K562 (cell line): ENCODE results near the gene GRK1. TPM values are rescaled to one million over a fixed set of nuclear protein-coding genes. Genes with fewer than 3 reads are reported as not detected.
A peak's percentile ranks its signal among the peaks of the same experiment; 100 is the strongest.

ENCODE experiments used
- ATAC-seq: fragments of 200-7000 bp; cut with Tn5 transposase; 3 replicates; pipeline ENCODE4 v1.9.1; 2020; ENCODE audit warnings: moderate library complexity
- BruUV-seq: library from RNA; stranded (reverse); fragments of 400-500 nt; replicated peaks from 2 replicates; lab custom pipeline; 2021; lab: Mats Ljungman, UMichigan
- CTCF ChIA-PET: fragments of 300-600 bp; formaldehyde crosslinking; extraction: SDS; loops from one replicate; lab custom pipeline; 2021; ENCODE audit warnings: low intra/inter-chr PET ratio; lab: Yijun Ruan, JAX
- POLR2A ChIA-PET: fragments of 300-600, 350-650 bp; sonication (Branson Sonifier 250); formaldehyde crosslinking; extraction: SDS; loops from one replicate; lab custom pipeline; 2021; ENCODE audit warnings: antibody characterized with exemption, inconsistent platforms; lab: Yijun Ruan, JAX
- DNase-seq, 4 experiments: peaks; one replicate each; pipeline versions ENCODE4 v3.0.0 to v3.0.0-alpha.2; 2011 to 2018; ENCODE audit warnings: low spot score in 3 of 4, mixed read lengths in 3 of 4; ENCODE audit errors: extremely low read depth in 1 of 4
- FAIRE-seq: peaks from 2 replicates; lab custom pipeline; 2011; peaks lifted over from hg19 to GRCh38; lab: Jason Lieb, UNC
- H2AFZ ChIP-seq: 2 replicates; pipeline ENCODE4 v1.6.0; 2011; ENCODE audit warnings: low read depth, low read length, control low read depth, inconsistent platforms
- H3K27ac ChIP-seq: fragments of 200-600 bp; 3 replicates; pipeline ENCODE4 v1.8.0; 2011; ENCODE audit warnings: low read depth, mild to moderate bottlenecking, control low read depth, inconsistent platforms, low read length, moderate library complexity, mixed read lengths; ENCODE audit errors: extremely low read depth
- H3K27me3 ChIP-seq, 2 experiments: fragments of 300-600 bp in 1 of 2; 2 replicates in 1 of 2; 3 replicates in 1 of 2; pipeline versions ENCODE4 v1.6.0 to v1.8.0; 2011; ENCODE audit warnings: inconsistent platforms in 2 of 2, low read length in 2 of 2, mild to moderate bottlenecking in 1 of 2, mixed read lengths in 1 of 2, moderate library complexity in 1 of 2; ENCODE audit not compliant: control insufficient read depth in 2 of 2, insufficient read depth in 2 of 2
- H3K36me3 ChIP-seq: fragments of 300-600 bp; 3 replicates; pipeline ENCODE4 v1.8.0; 2011; ENCODE audit warnings: mild to moderate bottlenecking, low read length, inconsistent platforms; ENCODE audit not compliant: control insufficient read depth, insufficient read depth
- H3K4me1 ChIP-seq, 2 experiments: fragments of 200-600 bp in 1 of 2; replicated peaks in 1 of 2; 2 replicates in 1 of 2; 3 replicates in 1 of 2; pipeline versions ENCODE4 v1.5.1 to v1.8.0; 2011; ENCODE audit warnings: inconsistent platforms in 2 of 2, low read length in 2 of 2, mild to moderate bottlenecking in 1 of 2, mixed read lengths in 1 of 2, moderate library complexity in 1 of 2; ENCODE audit not compliant: control insufficient read depth in 2 of 2, insufficient read depth in 2 of 2
- H3K4me2 ChIP-seq: 2 replicates; pipeline ENCODE4 v1.6.1; 2011; ENCODE audit warnings: low read length, control low read depth, inconsistent platforms, mixed read lengths; ENCODE audit not compliant: insufficient read depth
- H3K4me3 ChIP-seq: fragments of 200-600 bp; sonication (generic), shearing (Covaris generic); 2 replicates; pipeline ENCODE4 v1.5.1; 2016; ENCODE audit warnings: control low read depth, inconsistent platforms
- H3K79me2 ChIP-seq: fragments of 200-600 bp; 3 replicates; pipeline ENCODE4 v1.8.0; 2011; ENCODE audit warnings: low read length, inconsistent platforms; ENCODE audit not compliant: control insufficient read depth, insufficient read depth
- H3K9ac ChIP-seq, 2 experiments: 2 replicates each; pipeline versions ENCODE4 v1.6.0 to v1.6.1; 2011; ENCODE audit warnings: low read depth in 2 of 2, low read length in 2 of 2, control low read depth in 1 of 2, inconsistent platforms in 1 of 2, mild to moderate bottlenecking in 1 of 2, mixed read lengths in 1 of 2; ENCODE audit not compliant: insufficient read depth in 1 of 2
- H3K9me1 ChIP-seq: one replicate; pipeline ENCODE4 v1.6.0; 2011; ENCODE audit warnings: inconsistent platforms, mild to moderate bottlenecking, low read length, moderate library complexity; ENCODE audit not compliant: control insufficient read depth, insufficient read depth
- H3K9me3 ChIP-seq: replicated peaks from 2 replicates; pipeline ENCODE4 v1.5.1; 2011; ENCODE audit warnings: low read depth, low read length, inconsistent platforms; ENCODE audit not compliant: control insufficient read depth, insufficient read depth
- H4K20me1 ChIP-seq: replicated peaks from 2 replicates; pipeline ENCODE4 v1.6.1; 2011; ENCODE audit warnings: low read length, inconsistent platforms, mixed read lengths; ENCODE audit not compliant: control insufficient read depth, insufficient read depth
- ARID2 ChIP-seq: fragments of 450-650 bp; IDR thresholded peaks from 2 replicates; pipeline ENCODE4 v1.6.1; 2017; ENCODE audit warnings: antibody characterized with exemption, mild to moderate bottlenecking
- C11orf30 ChIP-seq: fragments of 450-650 bp; IDR thresholded peaks from 2 replicates; pipeline ENCODE4 v1.6.1; 2016; ENCODE audit warnings: low read depth, mild to moderate bottlenecking
- FUS ChIP-seq: fragments of 200-400 bp; formaldehyde crosslinking; optimal IDR thresholded peaks from 2 replicates; pipeline ENCODE3; 2017; ENCODE audit warnings: low read depth, low read length
- ILF3 ChIP-seq: fragments of 450-650 bp; IDR thresholded peaks from 2 replicates; pipeline ENCODE4 v1.6.1; 2018; ENCODE audit warnings: antibody characterized with exemption, mild to moderate bottlenecking, moderate library complexity, borderline replicate concordance
- JUNB ChIP-seq: fragments of 450-650 bp; formaldehyde crosslinking; conservative IDR thresholded peaks from 2 replicates; pipeline ENCODE4 v1.4.0; 2020; ENCODE audit warnings: mild to moderate bottlenecking
- MAFG ChIP-seq: fragments of 450-650 bp; conservative IDR thresholded peaks from 2 replicates; pipeline ENCODE4 v1.6.1; 2016; ENCODE audit warnings: missing genetic modification characterization, missing compliant biosample characterization
- NCOA2 ChIP-seq, 2 experiments: fragments of 450-650 bp; IDR thresholded peaks; 2 replicates each; pipeline ENCODE4 v1.6.1; 2018; ENCODE audit warnings: mild to moderate bottlenecking in 2 of 2, moderate library complexity in 1 of 2; ENCODE audit not compliant: partially characterized antibody in 2 of 2
- PHTF2 ChIP-seq: fragments of 250-450 bp; sonication (Bioruptor Pico); IDR thresholded peaks from 2 replicates; pipeline ENCODE4 v1.5.0; 2021; ENCODE audit warnings: mild to moderate bottlenecking
- POLR2B ChIP-seq: fragments of 450-650 bp; IDR thresholded peaks from 2 replicates; pipeline ENCODE4 v1.6.1; 2018; ENCODE audit warnings: low read depth; ENCODE audit not compliant: partially characterized antibody
- RFX1 ChIP-seq: fragments of 450-650 bp; IDR thresholded peaks from 2 replicates; pipeline ENCODE4 v1.6.1; 2016; ENCODE audit warnings: mild to moderate bottlenecking, moderate library complexity
- SRSF1 ChIP-seq: fragments of 200-400 bp; formaldehyde crosslinking; IDR thresholded peaks from 2 replicates; pipeline ENCODE4 v1.6.1; 2017; ENCODE audit warnings: mild to moderate bottlenecking, low read depth, low read length, moderate library complexity
- TARDBP ChIP-seq: fragments of 450-650 bp; IDR thresholded peaks from 2 replicates; pipeline ENCODE4 v1.6.1; 2016
- TFAM ChIP-seq: fragments of 250-450 bp; sonication (Bioruptor Pico); conservative IDR thresholded peaks from 2 replicates; pipeline ENCODE4 v1.5.0; 2021; ENCODE audit warnings: mild to moderate bottlenecking, moderate library complexity
- U2AF2 ChIP-seq: fragments of 200-400 bp; formaldehyde crosslinking; optimal IDR thresholded peaks from 2 replicates; pipeline ENCODE3; 2017; ENCODE audit warnings: low read depth, mild to moderate bottlenecking, low read length
- ZNF316 ChIP-seq: fragments of 450-650 bp; IDR thresholded peaks from 2 replicates; pipeline ENCODE4 v1.6.1; 2016
- ZNF561 ChIP-seq: fragments of 450-650 bp; formaldehyde crosslinking; conservative IDR thresholded peaks from 2 replicates; pipeline ENCODE4 v1.4.0; 2020; ENCODE audit warnings: mild to moderate bottlenecking, moderate library complexity
- WGBS: fragments of 100-300 bp; shearing (Covaris generic); methylation state at CpG from one replicate; pipeline ENCODE4 v1.1.6; 2016; ENCODE audit warnings: low coverage, mixed read lengths; ENCODE audit not compliant: insufficient coverage; ENCODE audit errors: missing lambda C conversion rate; 5-methylcytosine and 5-hydroxymethylcytosine counted together
- in situ Hi-C: fragments of 300-500 bp; cut with MboI; formaldehyde crosslinking; loops from 4 replicates; pipeline ENCODE4 v1.15.0; 2018; ENCODE audit warnings: inconsistent platforms, mixed read lengths
- intact Hi-C: fragments of 100-400 bp; cut with micrococcal nuclease; formaldehyde crosslinking; loops from 2 replicates; pipeline ENCODE4 v1.14.2; 2022
- polyA plus RNA-seq, 8 experiments: library from polyadenylated mRNA; depleted of rRNA in 4 of 8; stranded (reverse) in 5 of 8; unstranded in 3 of 8; fragments of >200 nt; fragmentation: Nextera tagmentation in 2 of 8; fragmentation: Illumina TruSeq in 1 of 8; extraction: Ambion mirVana in 2 of 8; extraction: Trizol in 1 of 8; gene quantifications; 2 replicates each; pipeline versions ENCODE4 v1.2.1 to v1.2.3, GENCODE V29; 2011 to 2014; ENCODE audit warnings: inconsistent platforms in 1 of 8, missing spikeins in 1 of 8
- total RNA-seq, 7 experiments: library from RNA; depleted of rRNA in 6 of 7; stranded (reverse); fragments of >200 nt in 6 of 7; fragmentation: Illumina TruSeq in 2 of 7; extraction: Trizol in 2 of 7; gene quantifications; 2 replicates each; pipeline versions ENCODE4 v1.2.1 to v1.2.3, GENCODE V29; 2011 to 2021; ENCODE audit warnings: low replicate concordance in 1 of 7
- TF ChIP-seq, protein P1 (sequence below): sonication (generic); formaldehyde crosslinking; IDR thresholded peaks from 2 replicates; pipeline ENCODE4 v1.8.0; 2022; ENCODE audit warnings: mild to moderate bottlenecking, low read depth, missing genetic modification reagents

Gene GRK1
- total and polyA plus RNA-seq, 9 of the 15 experiments (the other 6 are each of a cell fraction or from before 2014, with no cell fraction given), result 0.09 TPM; not detected in 8

DNA sequence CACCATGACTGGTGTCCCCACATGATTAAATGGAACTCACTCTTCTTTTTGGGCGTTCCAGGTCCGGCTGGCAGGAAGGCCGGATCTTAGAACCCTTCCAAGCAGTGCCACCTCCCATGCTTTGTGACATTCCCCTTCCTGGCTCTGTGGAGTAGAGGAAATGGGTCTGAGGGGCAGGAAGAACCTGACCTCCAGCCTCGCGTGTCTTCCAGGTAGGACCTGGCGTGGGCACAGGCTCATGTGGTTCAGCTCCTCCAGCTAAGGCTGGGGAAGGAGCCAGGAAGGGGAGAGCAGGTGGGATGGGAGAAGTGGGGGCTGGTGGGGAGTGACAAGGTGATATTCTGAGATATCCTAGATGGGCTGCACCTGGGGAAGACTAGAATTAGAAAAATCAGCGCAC, 94.1 kb downstream of the GRK1 start (continued):
- TF ChIP-seq SRSF1, result no peak
- no peak for TF ChIP-seq ARID2
- no peak for TF ChIP-seq ZNF561
- TF ChIP-seq PHTF2 (CRISPR knock-in tag), result no peak
- TF ChIP-seq, protein P1, sequence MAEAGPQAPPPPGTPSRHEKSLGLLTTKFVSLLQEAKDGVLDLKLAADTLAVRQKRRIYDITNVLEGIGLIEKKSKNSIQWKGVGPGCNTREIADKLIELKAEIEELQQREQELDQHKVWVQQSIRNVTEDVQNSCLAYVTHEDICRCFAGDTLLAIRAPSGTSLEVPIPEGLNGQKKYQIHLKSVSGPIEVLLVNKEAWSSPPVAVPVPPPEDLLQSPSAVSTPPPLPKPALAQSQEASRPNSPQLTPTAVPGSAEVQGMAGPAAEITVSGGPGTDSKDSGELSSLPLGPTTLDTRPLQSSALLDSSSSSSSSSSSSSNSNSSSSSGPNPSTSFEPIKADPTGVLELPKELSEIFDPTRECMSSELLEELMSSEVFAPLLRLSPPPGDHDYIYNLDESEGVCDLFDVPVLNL (CRISPR knock-in tag), result no peak
- no peak for TF ChIP-seq TARDBP
- TF ChIP-seq NCOA2 (IDR thresholded peaks at IDR 0.05; ENCODE audit: partially characterized antibody in 2 of 2), result no peak
- TF ChIP-seq JUNB (CRISPR knock-in tag), result no peak
- TF ChIP-seq, all 486 proteins: peak for 0

DNA sequence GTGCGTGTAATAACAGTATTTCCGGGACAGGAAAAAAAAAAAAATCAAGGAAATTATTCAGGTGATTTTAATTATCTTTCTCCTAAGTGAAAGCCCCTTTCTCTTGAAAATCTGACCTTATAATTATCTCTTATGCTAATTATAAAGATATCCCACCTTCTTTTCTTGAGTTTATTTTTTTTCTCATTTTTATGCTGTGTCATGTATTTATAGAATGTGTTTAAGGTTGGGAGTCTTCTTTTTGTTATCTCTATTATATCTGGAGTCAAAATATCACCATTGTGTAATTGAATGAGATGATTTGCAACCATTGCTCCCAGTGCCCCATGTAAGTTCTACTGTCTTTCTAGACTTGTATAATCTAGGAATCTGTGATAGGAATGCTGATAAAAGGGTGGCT, 95.1 kb downstream of the GRK1 start:
- H3K79me2 ChIP-seq, result no peaks in the 10 kb centered on the region
- no CpG with 5 or more reads among the region's 2 CpGs for WGBS
- FAIRE-seq, result no peak
- H3K9me1 ChIP-seq, result no peaks in the 10 kb centered on the region
- no peak for DNase-seq
- BruUV-seq, result no TSS peak
- no peak for ATAC-seq
- H3K27me3 ChIP-seq, result peaks cover 20 to 65% of the 10 kb centered on the region in 2 experiments
- H3K4me1 ChIP-seq, result peaks cover 7 to 25% of the 10 kb centered on the region in 2 experiments; a peak in 4 of 5 replicates
- no peak overlapping the region for H3K4me3 ChIP-seq
- ChIA-PET POLR2A (no interaction called here), CTCF (no interaction called here)
- intact Hi-C loops (no loop called here), in situ Hi-C loops (no loop called here)
- H3K9me3 ChIP-seq, result no peaks in the 10 kb centered on the region
- no peak overlapping the region for H2AFZ ChIP-seq
- H3K9ac ChIP-seq, result no peak overlapping the region
- H3K36me3 ChIP-seq, result no peaks in the 10 kb centered on the region
- no peak overlapping the region for H3K27ac ChIP-seq
- TF ChIP-seq TFAM (no peak), ZNF316 (peak; percentile 85), FUS (no peak), C11orf30 (peak; percentile 64), RFX1 (no peak), POLR2B (no peak), U2AF2 (no peak), ILF3 (no peak), MAFG (tag) (peak; percentile 68)
- H4K20me1 ChIP-seq, result 0 out of 2 replicates have a peak, but pooled peaks cover 5% of the 10 kb centered on the region
- H3K4me2 ChIP-seq, result no peak overlapping the region
